Activated CD4-positive, alpha-beta T cell treated with anti-CD3 and anti-CD28 coated beads for 1 hour (primary cell): ENCODE data around the gene ZNG1C.
"Not testable (repeated sequence)": the region's sequence is repeated elsewhere in the genome, so short reads cannot be mapped to it uniquely, and the experiment has no call there.

ENCODE experiments used
- DNase-seq: peaks from one replicate; pipeline ENCODE4 v3.0.0-alpha.2; 2020

ZNG1C gene

GRCh38 chr9:68241683-68242082 lies at the start of gene ZNG1C:
ZNG1C (plus strand) TSS chr9:68241983; CDS start chr9:68242032, 49 bp downstream.
- not testable (repeated sequence) for DNase-seq

- DNase-seq = not testable (repeated sequence)
These were observed 654 bp downstream of the ZNG1C start for GRCh38 chr9:68242437-68242836.

- DNase-seq = not testable (repeated sequence)
These were observed 39.3 kb downstream of the ZNG1C start for GRCh38 chr9:68281041-68281440.

GRCh38 chr9:68302567-68302966 lies 60.8 kb downstream of the ZNG1C start, which contains the start of gene FOXD4L3:
FOXD4L3 (plus strand) TSS chr9:68302867; CDS start chr9:68302952, 85 bp downstream.
- not testable (repeated sequence) for DNase-seq

- DNase-seq = not testable (repeated sequence)
These were observed 62.0 kb downstream of the ZNG1C start for GRCh38 chr9:68303771-68304170.

GRCh38 chr9:68304212-68304611 lies 62.4 kb downstream of the ZNG1C start:
- not testable (repeated sequence) for DNase-seq

GRCh38 chr9:68304777-68305176 lies 63.0 kb downstream of the ZNG1C start:
- DNase-seq = not testable (repeated sequence)

GRCh38 chr9:68305680-68306285 lies 64.0 kb downstream of the ZNG1C start:
- DNase-seq = not testable (repeated sequence)

- not testable (repeated sequence) for DNase-seq
These were observed 64.7 kb downstream of the ZNG1C start for GRCh38 chr9:68306391-68306964.

- DNase-seq = not testable (repeated sequence)
These were observed 65.3 kb downstream of the ZNG1C start for GRCh38 chr9:68307127-68307526.

- not testable (repeated sequence) for DNase-seq
These were observed 65.9 kb downstream of the ZNG1C start for GRCh38 chr9:68307654-68308053.

GRCh38 chr9:68311208-68311607 lies 69.4 kb downstream of the ZNG1C start:
- not testable (repeated sequence) for DNase-seq

GRCh38 chr9:68318209-68318608 lies 76.4 kb downstream of the ZNG1C start:
- not testable (repeated sequence) for DNase-seq

GRCh38 chr9:68323749-68324148 lies 82.0 kb downstream of the ZNG1C start:
- DNase-seq = not testable (repeated sequence)

- not testable (repeated sequence) for DNase-seq
These were observed 82.7 kb downstream of the ZNG1C start for GRCh38 chr9:68324518-68324917.

GRCh38 chr9:68329106-68329505 lies 87.3 kb downstream of the ZNG1C start:
- DNase-seq = not testable (repeated sequence)

GRCh38 chr9:68330531-68331173 lies 88.9 kb downstream of the ZNG1C start:
- not testable (repeated sequence) for DNase-seq

GRCh38 chr9:68332122-68332521 lies 90.3 kb downstream of the ZNG1C start:
- not testable (repeated sequence) for DNase-seq

GRCh38 chr9:68335935-68336334 lies 94.2 kb downstream of the ZNG1C start:
- DNase-seq = not testable (repeated sequence)

GRCh38 chr9:68336639-68337339 lies 95.0 kb downstream of the ZNG1C start:
- DNase-seq = not testable (repeated sequence)

- not testable (repeated sequence) for DNase-seq
These were observed 96.2 kb downstream of the ZNG1C start for GRCh38 chr9:68338000-68338399.

- not testable (repeated sequence) for DNase-seq
These were observed 100.7 kb downstream of the ZNG1C start for GRCh38 chr9:68342265-68343025.
